ENCODE data around the gene CIAO2A. TPM values are rescaled to one million over a fixed set of nuclear protein-coding genes. Genes with fewer than 3 reads are reported as not detected.

CIAO2A gene
- 10 to 100 TPM; 20.2 to 23.9 (median 22.9) TPM for total RNA-seq
- 63.4 TPM for total RNA-seq (2013)

DNA sequence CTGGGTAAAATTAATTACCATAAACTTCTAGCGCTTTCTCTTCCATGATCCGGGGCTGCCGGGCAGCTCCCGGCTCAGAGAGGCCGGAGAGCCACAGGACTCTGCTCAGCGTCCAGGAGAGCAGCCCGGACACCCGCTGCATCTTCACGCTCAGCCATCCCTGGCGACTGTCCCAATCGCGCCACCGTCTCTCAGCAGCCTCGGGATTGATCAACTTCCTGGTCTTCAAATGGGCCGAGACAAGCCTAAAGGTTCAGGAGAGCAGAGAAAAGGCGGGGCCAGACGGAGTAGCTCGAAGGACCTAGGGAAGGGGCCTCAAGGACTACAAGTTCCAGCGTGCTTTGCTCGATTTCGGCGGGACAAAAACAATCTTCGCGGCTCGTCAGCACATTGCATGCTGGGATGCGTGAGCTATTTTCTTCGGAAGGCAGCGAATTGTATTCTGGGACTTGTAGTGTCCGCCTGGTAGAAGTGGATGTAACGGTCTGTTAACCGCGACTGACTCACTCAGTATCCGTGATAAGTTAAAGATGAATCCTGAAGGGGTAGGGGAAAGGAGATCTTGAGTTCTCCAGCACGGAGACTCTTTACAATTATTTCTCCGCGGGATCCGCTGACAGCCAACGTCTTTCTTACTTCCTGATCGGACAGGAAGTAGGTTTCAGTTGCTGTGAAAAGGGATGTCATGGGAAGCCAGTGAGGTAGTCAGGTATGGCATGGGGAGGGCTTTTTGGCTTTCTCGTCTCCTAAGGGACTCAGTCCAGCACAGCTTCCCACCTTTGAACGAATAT, at the start of gene CIAO2A:
Gene CIAO2A, minus strand, starts transcription at position 212 of the 791 bp plus-strand sequence. Its CDS starts 70 bp downstream, at position 142.
- no peaks in the 10 kb centered on the region for H3K27me3 Mint-ChIP-seq (ENCODE audit: low read depth in 2 of 2)
- H3K27ac ChIP-seq (ENCODE audit: low read length): peak within 1 kb of the TSS; percentile 93
- no peaks in the 10 kb centered on the region for H3K36me3 Mint-ChIP-seq
- peak; percentile 72 to 83 (median 75) for ATAC-seq
- H3K4me3 ChIP-seq (ENCODE audit: low read length): peak within 1 kb of the TSS; percentile 74
- peaks cover 52% of the 10 kb centered on the region for H3K4me1 ChIP-seq (ENCODE audit: control insufficient read depth, insufficient read depth, low read length)
- H3K4me3 Mint-ChIP-seq: peak within 1 kb of the TSS; percentile 100
- WGBS (ENCODE audit: insufficient coverage): under 1% methylated on average over 39 of the region's 41 CpGs
- H3K9me3 Mint-ChIP-seq: no peaks in the 10 kb centered on the region
- TF ChIP-seq, protein P1, sequence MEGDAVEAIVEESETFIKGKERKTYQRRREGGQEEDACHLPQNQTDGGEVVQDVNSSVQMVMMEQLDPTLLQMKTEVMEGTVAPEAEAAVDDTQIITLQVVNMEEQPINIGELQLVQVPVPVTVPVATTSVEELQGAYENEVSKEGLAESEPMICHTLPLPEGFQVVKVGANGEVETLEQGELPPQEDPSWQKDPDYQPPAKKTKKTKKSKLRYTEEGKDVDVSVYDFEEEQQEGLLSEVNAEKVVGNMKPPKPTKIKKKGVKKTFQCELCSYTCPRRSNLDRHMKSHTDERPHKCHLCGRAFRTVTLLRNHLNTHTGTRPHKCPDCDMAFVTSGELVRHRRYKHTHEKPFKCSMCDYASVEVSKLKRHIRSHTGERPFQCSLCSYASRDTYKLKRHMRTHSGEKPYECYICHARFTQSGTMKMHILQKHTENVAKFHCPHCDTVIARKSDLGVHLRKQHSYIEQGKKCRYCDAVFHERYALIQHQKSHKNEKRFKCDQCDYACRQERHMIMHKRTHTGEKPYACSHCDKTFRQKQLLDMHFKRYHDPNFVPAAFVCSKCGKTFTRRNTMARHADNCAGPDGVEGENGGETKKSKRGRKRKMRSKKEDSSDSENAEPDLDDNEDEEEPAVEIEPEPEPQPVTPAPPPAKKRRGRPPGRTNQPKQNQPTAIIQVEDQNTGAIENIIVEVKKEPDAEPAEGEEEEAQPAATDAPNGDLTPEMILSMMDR (IDR thresholded peaks at IDR 0.05): no peak
- H3K9me3 ChIP-seq (ENCODE audit: control insufficient read depth, insufficient read depth, low read length): no peaks in the 10 kb centered on the region
- DNase-seq: peak; percentile 80 to 97
- no peaks in the 10 kb centered on the region for H3K27me3 ChIP-seq (ENCODE audit: control insufficient read depth, insufficient read depth, low read length)
- peaks cover 3% of the 10 kb centered on the region for H3K36me3 ChIP-seq (ENCODE audit: control insufficient read depth, insufficient read depth, low read length)
- peaks cover 64 to 69% of the 10 kb centered on the region in 2 donors for H3K4me1 Mint-ChIP-seq
- intact Hi-C loops (cut with micrococcal nuclease): loop anchor here (1.0 to 10.0 kb wide), 3 partner anchors 69 to 899 kb away; partner anchors contain the start of gene PPIB
- H3K27ac Mint-ChIP-seq: peak within 1 kb of the TSS; percentile 98 to 99

GRCh38 chr15:64143276-64143675, 49.6 kb upstream of the CIAO2A start:
- H3K4me3 ChIP-seq (ENCODE audit: low read length): no peak overlapping the region
- no peaks in the 10 kb centered on the region for H3K27me3 Mint-ChIP-seq (ENCODE audit: low read depth in 2 of 2)
- H3K4me3 Mint-ChIP-seq: no peak overlapping the region
- H3K9me3 ChIP-seq (ENCODE audit: control insufficient read depth, insufficient read depth, low read length): no peaks in the 10 kb centered on the region
- ATAC-seq (no peak), DNase-seq (no peak)
- 96% methylated on average over 6 of the region's 6 CpGs for WGBS (ENCODE audit: insufficient coverage)
- H3K36me3 Mint-ChIP-seq: peaks cover 2% of the 10 kb centered on the region
- no peak overlapping the region for H3K27ac Mint-ChIP-seq
- H3K9me3 Mint-ChIP-seq: no peaks in the 10 kb centered on the region
- intact Hi-C loops (cut with micrococcal nuclease): no loop called here
- TF ChIP-seq, protein P1 (IDR thresholded peaks at IDR 0.05): no peak
- H3K27ac ChIP-seq (ENCODE audit: low read length): no peak overlapping the region
- H3K27me3 ChIP-seq (ENCODE audit: control insufficient read depth, insufficient read depth, low read length): no peaks in the 10 kb centered on the region
- H3K4me1 Mint-ChIP-seq: peaks cover 0 to under 1% of the 10 kb centered on the region in 2 donors
- H3K36me3 ChIP-seq (ENCODE audit: control insufficient read depth, insufficient read depth, low read length): peaks cover 31% of the 10 kb centered on the region
- no peaks in the 10 kb centered on the region for H3K4me1 ChIP-seq (ENCODE audit: control insufficient read depth, insufficient read depth, low read length)

DNA sequence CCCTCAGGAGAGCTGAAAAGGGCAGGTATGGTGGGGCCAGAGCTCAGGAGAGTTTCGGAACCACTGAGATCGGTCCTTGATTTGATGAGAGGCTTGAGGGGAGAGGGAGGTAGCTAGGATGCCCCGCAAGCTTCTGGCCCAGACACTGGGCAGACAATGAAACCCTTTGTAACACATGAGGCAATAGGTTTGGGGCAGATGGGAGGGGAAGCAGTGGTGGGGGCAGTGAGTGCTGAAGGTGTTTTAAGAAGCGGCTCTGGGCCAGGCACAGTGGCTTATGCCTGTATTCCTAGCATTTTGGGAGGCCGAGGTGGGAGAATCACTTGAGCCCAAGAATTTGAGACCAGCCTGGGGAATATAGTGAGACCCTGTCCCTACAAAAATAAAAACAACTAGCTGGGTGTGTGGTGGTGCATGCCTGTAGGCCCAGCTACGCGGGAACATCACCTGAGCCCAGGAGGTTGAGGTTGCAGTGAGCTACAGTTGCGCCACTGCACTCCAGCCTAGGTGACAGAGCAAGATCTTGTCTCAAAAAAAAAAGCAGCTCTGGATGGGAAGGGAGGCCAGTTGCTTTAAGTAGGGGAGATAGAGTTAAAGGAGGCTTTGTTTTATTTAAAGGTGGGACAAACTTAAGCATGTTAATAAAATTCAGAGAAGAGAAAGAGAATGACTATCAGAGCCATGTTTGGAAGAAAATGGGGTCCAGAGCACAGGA, 48.3 kb upstream of the CIAO2A start:
- intact Hi-C loops (cut with micrococcal nuclease): no loop called here
- TF ChIP-seq, protein P1 (IDR thresholded peaks at IDR 0.05): no peak
- peaks cover 42% of the 10 kb centered on the region for H3K36me3 ChIP-seq (ENCODE audit: control insufficient read depth, insufficient read depth, low read length)
- Mint-ChIP-seq H3K4me1 (peaks cover 0 to 4% of the 10 kb centered on the region in 2 donors), H3K27ac (peak overlapping the region; percentile 41 to 51), H3K36me3 (peaks cover 6% of the 10 kb centered on the region), H3K4me3 (no peak overlapping the region), H3K27me3 (ENCODE audit: low read depth in 2 of 2) (no peaks in the 10 kb centered on the region), H3K9me3 (no peaks in the 10 kb centered on the region)
- no peaks in the 10 kb centered on the region for H3K9me3 ChIP-seq (ENCODE audit: control insufficient read depth, insufficient read depth, low read length)
- H3K4me3 ChIP-seq (ENCODE audit: low read length): no peak overlapping the region
- WGBS (ENCODE audit: insufficient coverage): 98% methylated on average over 8 of the region's 8 CpGs
- no peaks in the 10 kb centered on the region for H3K4me1 ChIP-seq (ENCODE audit: control insufficient read depth, insufficient read depth, low read length)
- H3K27ac ChIP-seq (ENCODE audit: low read length): no peak overlapping the region
- ATAC-seq (no peak), DNase-seq (no peak)
- no peaks in the 10 kb centered on the region for H3K27me3 ChIP-seq (ENCODE audit: control insufficient read depth, insufficient read depth, low read length)

Data from natural killer cell (primary cell).